ENCODE measurements around the gene JOSD2.
"Not testable (repeated sequence)": the region's sequence is repeated elsewhere in the genome, so short reads cannot be mapped to it uniquely, and the experiment has no call there.

Gene JOSD2

DNA sequence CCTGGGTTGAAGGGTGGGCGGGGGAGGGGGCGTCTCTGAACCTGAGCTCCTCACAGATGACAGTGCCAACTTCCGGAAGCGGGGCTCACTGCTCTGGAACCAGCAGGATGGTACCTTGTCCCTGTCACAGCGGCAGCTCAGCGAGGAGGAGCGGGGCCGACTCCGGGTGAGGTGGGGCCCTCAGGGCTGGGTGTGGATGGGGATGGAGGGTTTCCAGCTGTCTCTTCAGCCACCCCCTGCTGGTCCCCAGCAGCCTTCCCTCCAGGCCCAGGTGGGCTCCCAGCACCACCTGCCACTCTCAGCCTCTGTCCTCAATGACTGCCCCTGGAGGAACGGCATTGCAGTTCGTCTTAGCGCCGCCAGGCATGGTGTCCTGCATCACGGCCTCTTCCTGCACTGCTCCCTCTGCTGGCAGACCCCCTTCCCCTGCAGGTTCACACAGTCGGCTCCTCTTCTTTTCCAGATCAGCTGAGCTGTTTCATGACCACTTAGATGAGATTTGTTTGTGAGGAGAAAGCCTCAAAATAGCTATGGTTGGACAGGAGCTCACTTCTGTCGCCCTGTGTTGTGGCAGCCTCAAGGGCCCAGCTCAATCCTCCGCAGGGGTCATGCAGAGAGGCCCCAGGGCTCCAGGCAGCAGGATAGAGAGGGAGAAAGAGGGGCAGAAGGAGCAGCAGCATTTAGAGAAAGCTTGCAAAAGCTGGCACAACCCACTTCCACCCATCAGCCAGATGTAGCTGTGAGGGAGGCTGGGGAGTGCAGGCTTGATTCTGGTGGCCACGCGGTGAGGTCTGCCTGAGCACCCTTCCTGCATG lies 31.9 kb downstream of the JOSD2 start:
- no peak for DNase-seq (ENCODE audit: low spot score)

- DNase-seq (ENCODE audit: low spot score): no peak
These were observed 33.1 kb downstream of the JOSD2 start for GRCh38 chr19:50477751-50478515.

- DNase-seq (ENCODE audit: low spot score): no peak
These were observed 34.1 kb downstream of the JOSD2 start for GRCh38 chr19:50476907-50477238.

DNA sequence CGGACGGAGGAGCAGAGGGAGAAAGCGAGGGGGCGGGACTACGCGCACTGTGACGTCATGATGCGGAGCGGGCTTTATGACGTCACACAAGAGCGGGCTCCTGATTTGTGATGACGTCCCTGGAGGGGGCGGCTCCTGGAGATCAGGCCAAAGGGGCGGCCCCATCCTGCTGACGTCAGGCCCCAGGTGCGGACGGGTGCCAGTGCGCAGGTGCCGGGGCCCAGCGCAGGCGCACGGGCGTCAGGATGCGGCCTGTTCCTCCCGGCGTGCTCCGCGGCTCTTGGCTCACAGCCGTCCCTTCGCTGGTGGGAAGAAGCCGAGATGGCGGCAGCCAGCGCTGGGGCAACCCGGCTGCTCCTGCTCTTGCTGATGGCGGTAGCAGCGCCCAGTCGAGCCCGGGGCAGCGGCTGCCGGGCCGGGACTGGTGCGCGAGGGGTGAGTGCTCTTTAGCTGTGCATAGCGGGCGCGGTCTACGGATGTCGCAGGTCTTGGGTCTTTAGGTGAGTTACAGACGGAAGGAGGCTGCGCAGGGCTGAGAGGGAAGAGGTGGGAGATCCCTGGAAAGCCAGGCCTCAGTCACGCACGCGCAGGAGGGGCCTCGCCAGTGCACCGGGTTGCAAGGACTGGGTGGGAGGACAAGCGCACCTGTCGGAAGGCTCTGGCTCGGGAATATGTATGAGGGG lies 34.6 kb downstream of the JOSD2 start, which contains the start of the genes EMC10 and GARIN5A:
EMC10 (plus strand) TSS at position 284 of the 683 bp plus-strand sequence; CDS start at position 322, 38 bp downstream.
GARIN5A (minus strand) TSS at position 625 of the 683 bp plus-strand sequence; CDS start at position 165, 460 bp downstream.
- DNase-seq (ENCODE audit: low spot score): peak; percentile 85

- DNase-seq (ENCODE audit: low spot score): no peak
These were observed 35.2 kb downstream of the JOSD2 start for GRCh38 chr19:50475736-50476223.

DNA sequence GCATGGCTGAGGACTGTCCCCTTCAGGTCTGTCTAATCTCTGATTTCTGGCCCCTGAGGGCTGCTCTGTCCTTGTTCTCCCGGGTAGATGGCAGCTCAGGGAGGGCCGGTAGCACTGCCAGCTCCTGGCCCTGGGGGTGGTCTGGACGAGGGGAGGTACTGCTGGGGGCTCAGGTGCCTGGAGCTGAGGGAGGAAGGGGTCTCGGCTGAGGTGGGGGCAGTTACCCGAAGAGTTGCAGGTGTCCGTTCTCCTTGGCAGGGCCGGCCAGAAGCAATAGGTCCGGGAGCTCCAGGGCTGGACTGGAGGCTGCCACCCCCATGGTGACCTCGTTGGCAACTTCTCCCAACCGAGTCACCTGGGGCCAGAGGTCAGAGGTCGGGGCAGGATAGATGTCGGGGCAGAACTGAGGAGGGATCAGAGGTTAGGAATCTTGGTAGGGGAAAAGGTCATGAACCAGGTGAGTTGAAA lies 35.9 kb downstream of the JOSD2 start:
- DNase-seq (ENCODE audit: low spot score): no peak

DNA sequence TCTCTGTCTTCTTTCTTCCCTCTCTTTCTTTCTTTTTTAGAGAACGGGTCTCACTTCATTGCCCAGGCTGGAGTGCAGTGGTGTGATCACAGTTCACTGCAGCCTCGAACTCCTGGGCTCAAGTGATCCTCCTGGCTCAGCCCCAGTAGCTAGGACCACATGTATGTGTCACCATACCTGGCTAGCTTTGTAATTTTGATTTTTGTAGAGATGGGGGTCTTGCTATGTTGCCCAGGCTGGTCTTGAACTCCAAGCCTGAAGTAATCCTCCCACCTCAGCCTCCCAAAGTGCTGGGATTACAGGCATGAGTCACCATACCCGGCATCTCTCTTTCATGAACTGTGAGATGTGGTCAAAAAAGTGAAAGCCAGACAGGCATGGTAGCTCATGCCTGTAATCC lies 37.7 kb downstream of the JOSD2 start:
- DNase-seq (ENCODE audit: low spot score): not testable (repeated sequence)

- no peak for DNase-seq (ENCODE audit: low spot score)
These were observed 42.2 kb downstream of the JOSD2 start for GRCh38 chr19:50468818-50469217.

DNA sequence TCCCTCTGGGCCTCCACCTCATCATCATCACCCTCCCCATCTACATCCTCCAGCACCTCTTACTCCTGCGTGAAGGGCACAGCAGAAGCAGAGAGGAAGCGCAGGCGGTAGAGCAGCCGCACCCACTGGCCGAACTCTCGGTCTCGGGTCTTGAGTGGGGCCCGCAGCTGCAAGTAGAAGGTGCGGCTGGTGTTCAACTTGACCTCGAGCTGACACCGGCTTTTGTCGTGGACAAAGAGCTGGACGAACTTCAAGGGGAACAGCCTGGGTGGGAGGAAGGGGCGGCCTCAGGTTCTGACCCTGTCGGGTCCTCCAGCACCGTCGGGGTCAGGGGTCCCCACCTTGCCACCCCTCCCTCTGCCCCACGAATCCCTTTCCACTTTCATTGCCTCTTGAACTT lies 43.4 kb downstream of the JOSD2 start:
- no peak for DNase-seq (ENCODE audit: low spot score)

- DNase-seq (ENCODE audit: low spot score): no peak
These were observed 44.3 kb downstream of the JOSD2 start for GRCh38 chr19:50466706-50467039.

- peak; percentile 48 for DNase-seq (ENCODE audit: low spot score)
These were observed 44.8 kb downstream of the JOSD2 start for GRCh38 chr19:50465986-50466705.

GRCh38 chr19:50465000-50465399 lies 46.0 kb downstream of the JOSD2 start:
- no peak for DNase-seq (ENCODE audit: low spot score)

- no peak for DNase-seq (ENCODE audit: low spot score)
These were observed 46.6 kb downstream of the JOSD2 start for GRCh38 chr19:50464348-50464747.

GRCh38 chr19:50462970-50463369 lies 48.0 kb downstream of the JOSD2 start:
- no peak for DNase-seq (ENCODE audit: low spot score)

DNA sequence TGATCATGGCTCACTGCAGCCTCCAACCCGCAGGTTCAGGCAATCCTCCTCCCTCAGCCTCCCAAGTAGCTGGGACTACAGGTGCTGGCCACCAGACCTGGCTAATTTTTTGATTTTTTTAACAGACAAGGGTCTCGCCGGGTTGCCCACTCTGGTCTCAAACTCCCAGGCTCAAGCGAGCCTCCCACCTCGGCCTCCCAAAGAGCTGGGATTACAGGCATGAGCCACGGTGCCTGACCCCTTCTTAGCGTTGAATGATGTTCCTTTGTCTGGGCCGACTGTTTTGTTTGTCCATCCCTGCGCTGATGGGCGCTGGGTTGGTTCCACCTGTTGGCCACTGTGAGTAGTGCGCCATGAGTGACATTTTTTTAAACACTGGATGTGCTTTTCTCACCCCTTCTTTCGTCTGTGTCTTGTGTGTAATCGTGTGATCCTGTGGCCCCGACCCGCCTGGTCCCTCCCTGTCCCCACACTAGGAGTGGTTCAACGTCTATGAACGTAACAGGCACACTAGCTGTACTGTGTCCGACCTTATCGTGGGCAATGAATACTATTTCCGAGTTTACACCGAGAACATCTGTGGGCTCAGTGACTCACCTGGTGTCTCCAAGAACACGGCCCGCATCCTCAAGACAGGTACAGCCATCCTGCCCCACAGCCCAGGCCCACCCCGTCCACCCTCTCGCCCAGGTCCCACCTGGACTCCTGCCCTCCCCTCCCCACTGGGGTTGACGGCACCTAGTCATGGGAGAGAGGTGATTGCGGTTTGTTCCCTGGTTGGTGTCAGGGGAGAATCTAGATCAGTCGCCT lies 49.7 kb downstream of the JOSD2 start:
- peak; percentile 57 for DNase-seq (ENCODE audit: low spot score)

GRCh38 chr19:50460161-50460765 lies 50.7 kb downstream of the JOSD2 start:
- no peak for DNase-seq (ENCODE audit: low spot score)

GRCh38 chr19:50459638-50460037 lies 51.4 kb downstream of the JOSD2 start:
- no peak for DNase-seq (ENCODE audit: low spot score)

DNA sequence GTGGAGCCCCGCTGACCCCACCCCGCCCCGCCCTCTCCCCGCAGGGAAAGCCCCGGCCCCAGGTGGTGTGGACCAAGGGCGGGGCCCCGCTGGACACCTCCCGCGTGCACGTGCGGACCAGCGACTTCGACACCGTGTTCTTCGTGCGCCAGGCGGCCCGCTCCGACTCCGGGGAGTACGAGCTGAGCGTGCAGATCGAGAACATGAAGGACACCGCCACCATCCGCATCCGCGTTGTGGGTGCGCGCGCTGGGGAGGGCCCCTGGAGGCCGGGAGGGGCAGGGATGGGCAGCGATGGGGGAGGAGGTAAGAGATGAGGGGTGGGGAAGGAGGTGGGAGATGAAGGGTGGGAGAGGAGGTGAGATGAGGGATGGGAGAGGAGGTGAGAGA lies 51.9 kb downstream of the JOSD2 start:
- DNase-seq (ENCODE audit: low spot score): no peak

- no peak for DNase-seq (ENCODE audit: low spot score)
These were observed 52.5 kb downstream of the JOSD2 start for GRCh38 chr19:50458396-50459066.
